HG02938 (cell line): ENCODE measurements around the gene EIF5.
A peak's percentile ranks its signal among the peaks of the same experiment; 100 is the strongest.

Source experiments
- ATAC-seq: cut with Tn5 transposase; IDR thresholded peaks from one replicate; pipeline ENCODE4 v1.9.1; 2021; ENCODE audit warnings: mild to moderate bottlenecking, moderate library complexity; ENCODE audit not compliant: unreplicated experiment

Gene EIF5

DNA sequence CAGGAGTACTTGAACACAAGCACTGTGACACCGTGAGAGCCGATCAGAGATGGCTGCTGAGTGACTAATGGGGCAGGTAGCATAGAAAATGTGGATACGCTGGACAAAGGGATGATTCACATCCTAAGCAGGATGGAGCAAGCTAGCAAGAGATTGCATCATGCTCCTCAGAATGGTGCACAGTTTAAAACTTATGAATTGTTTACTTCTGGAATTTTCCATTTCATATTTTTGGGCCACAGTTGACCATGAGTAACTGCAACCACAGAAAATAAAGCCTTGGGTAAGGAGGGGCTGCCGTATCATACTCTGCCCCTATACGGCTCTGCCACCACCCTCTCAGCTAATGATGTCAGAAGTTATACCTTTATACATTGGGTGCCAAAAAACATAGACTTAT lies 27.8 kb downstream of the EIF5 start:
- ATAC-seq = no peak

DNA sequence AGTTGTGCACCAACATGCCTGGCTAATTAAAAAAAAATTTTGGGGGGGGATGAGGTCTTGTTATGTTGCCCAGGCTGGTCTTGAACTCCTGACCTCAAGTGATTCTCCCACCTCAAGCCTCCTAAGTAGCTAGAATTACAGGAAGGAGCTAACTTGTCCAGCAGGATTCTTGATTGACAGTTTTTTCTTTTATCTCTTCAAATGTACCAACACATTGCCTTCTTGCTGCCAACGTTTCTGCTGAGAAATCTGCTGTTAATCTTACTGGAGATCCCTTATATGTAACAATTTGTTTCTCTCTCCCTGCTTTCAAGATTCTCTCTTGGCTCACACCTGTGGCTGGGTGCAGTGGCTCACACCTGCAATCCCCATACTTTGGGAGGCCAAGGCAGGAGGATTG lies 28.7 kb downstream of the EIF5 start:
- no peak for ATAC-seq

DNA sequence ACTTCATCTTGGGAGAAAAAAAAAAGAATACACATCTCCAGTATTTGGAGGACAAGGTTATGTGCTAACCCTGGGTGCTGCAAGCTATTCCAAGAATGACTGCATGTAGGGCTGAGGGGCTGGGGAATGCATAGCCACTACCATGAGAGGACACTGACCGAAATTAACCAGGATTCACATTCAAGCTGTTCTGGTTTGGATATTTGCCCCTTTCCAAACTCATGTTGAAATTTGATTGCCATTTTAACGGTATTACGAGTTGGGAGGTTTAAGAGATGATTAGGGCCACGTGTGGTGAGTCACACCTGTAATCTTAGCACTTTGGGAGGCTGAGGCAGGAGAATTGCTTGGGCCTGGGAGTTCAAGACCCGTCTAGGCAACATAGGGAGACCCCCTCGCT lies 32.7 kb downstream of the EIF5 start:
- ATAC-seq = no peak

DNA sequence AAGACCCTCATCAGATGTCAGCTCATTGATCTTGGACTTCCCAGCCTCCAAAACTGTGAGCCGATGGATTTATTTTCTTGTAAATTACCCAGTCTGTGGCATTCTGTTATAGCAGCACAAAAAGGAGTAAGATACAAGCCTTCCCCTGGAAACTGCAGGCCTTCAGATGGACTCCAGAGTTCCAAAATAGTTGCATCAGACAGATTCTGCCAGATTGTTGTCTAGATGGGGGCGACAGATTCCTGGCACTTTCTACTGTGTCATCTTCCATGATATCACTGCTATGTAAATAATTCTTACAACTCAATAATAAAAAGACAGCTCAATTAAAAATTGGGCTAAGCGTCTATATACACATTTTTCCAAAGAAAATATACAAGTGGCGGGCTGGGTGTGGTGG lies 34.0 kb downstream of the EIF5 start:
- ATAC-seq = no peak

DNA sequence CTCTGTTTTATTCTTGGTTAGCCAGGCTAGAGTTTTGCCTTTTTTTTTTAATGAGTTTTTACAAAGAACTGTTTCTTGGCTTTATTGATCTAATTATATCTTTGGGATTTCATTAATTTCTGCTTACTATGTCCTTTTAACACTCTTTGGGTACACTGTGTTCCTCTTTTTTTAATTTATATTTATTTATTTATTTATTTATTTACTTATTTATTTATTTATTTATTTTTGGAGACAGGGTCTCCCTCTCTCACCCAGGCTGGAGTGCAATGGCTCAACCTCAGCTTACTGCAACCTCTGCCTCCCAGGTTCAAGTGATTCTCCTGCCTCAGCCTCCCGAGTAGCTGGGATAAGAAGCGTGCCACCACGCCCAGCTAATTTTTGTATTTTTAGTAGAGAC lies 36.0 kb downstream of the EIF5 start:
- ATAC-seq = no peak

DNA sequence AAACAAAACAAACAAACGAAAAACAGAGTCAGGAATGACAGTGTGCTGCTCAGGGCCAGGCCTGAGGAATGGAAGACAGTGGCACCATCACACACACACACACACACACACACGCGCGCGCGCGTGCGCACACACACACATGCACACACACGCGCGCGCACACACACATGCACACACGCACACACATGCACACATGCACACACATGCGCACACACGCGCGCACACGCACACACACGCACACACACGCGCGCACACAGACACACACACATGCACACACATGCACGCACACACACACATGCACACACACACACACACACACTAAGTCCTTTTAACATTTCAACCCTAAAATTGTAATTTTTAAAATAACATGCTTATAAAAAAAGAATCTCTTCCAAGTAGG lies 38.0 kb downstream of the EIF5 start:
- ATAC-seq = no peak

DNA sequence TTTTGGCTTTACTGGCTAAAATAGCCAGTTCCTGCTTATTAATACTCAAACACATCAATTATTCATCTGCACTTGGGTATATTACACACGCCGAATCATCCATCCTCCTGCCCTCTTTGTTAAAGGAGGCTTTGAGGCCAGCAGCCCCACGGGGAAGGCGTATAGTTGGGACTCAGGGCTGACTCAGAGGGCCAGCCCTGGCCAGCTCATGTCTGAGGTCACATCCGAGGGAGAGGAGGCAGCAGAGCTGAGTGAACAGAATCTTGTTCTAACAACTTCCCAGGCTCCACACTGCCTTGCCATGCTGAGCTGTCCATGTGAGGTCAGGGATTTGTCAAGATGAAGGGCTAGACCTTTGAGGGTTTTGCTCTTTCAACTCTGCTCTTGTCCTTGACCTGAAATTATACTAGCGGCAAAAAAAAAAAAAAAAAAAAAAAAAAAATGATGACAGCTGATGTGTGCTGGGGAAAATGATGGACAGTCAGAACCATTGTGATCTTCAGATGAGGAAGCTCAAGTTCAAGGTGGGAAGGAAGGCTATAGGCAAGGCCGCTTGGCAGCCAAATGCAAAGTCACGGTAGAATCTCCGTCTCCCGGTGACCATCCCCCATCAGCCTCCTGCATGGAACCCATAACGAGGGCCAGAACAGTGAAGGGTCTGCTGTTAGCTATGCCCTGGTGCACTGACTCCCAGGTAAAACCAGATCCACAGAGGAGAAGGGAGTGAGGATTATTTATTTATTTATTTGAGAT lies 38.7 kb downstream of the EIF5 start:
- no peak for ATAC-seq

DNA sequence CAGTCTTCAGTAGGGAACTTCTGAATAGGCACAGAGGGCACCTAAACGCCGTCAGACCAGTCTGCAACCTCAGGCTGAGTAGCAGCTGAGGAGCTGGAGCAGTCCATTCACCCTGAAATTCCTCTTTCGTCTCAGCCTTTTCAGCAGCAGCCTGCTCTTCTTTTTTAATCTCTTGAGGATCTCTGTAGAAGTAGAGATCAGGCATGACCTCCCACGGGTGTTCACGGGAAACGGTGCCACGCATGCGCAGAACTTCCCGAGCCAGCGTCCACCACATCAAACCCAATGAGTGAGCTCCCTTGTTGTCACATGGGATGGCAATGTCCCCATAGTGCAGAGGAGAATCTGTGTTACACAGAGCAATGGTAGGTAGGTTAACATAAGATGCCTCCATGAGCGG lies 40.1 kb downstream of the EIF5 start:
- ATAC-seq = no peak

DNA sequence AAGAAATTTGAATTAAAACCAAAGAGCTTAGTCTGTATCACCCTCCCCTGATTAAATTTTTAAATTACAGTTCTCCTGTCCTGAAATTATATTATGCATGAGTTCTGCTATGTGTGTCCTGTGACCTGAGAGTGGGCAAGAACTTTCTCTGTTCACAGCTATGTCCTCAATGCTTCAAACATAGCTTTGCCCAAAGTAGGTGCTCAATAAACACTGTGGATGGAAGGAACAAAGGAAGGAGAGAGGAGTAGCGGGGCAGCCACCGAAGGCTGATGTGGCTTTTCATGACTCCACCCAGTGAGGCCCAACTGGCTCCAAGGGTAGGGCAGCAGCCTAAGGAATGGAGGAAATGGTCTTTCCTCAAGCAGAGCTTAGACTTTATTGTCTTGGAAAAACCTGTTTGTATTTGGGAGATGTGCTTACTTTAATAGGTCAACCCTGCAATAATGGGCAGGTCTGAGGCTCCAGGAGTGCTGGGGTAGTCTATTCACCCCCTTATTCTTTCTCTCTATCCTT lies 43.5 kb downstream of the EIF5 start:
- no peak for ATAC-seq

DNA sequence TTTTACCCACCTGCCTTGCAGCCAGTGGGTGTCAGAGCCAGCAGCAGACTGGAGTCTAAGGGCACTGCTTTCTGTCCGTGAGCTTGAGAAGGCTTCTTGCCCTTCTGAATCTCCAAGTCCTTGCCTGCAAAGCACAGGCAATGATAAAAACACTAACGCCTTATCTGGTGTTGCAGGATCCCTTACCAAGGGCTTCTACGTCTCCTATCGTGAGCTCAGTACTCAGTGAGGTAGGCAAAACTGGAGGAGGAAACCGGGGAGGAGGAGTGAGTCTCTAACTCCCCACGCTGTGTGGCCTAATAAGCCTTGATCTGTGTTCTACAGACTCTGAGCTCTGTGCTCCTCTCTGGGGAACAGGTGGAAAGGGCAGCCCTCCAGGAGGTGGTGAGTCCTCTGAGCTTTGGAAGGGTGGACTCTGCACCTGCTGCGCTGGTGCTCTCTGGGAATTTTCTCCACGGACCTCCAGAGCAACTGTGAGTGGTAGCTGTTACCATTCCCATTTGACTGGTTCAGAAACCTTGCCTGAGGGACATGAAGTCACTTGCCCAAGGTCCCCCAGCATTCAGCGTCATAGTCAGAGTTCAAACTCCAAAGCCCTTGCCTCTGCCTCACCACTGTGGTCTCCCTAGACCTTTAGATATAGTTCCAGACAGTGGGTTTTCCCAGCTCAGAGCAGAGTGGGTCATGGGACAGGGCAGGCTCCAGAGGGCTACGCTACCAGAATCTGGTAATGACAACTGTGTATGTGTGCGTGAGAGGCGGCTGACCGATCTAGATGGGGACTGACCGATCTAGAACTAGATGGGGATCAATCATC lies 44.2 kb downstream of the EIF5 start:
- ATAC-seq = no peak

DNA sequence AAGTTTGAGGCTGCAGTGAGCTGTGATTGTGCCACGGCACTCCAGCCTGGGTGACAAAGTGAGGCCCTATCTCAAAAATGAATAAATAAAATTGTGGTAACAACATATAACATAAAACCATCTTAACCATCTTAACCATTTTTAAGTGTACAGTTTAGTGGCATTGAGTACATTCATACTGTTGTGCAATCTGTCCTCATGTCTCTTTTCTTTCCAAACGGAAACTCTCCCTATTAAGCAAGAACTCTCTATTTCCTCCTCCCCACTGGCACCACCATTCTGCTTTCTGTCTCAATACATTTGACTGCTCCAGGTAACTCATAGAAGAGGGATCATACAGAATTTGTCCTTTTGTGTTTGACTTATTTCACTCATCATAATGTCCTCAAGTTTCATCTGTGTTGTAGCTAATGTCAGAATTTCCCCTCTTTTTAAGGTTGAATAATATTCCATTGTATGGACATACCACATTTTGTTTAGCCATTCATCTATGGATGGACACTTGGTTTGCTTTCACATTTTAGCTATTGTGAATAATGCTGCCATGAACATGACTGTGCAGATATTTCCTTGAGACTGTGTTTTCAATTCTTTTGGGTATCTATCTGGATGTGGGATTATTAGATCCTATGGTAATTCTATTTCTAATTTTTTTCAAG lies 46.8 kb downstream of the EIF5 start:
- ATAC-seq = no peak

DNA sequence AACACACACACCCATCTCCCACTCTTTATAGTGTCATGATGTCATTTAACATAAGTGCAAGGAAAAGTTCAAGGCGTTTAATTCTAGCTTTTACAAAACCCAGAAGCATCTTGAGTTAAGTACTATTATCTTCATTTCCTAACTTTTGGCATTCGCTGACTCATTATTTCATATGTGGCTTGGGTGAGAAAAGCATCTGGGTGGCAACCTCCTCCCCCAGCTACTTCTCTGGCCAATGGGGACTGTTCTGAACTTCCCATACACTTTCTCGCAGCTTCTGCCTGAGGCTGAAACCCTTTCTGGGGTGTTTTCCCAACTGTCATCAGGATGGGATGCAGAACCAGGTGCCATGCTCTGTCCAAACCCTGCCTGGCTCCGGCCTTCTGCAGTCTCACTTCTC lies 48.3 kb downstream of the EIF5 start:
- no peak for ATAC-seq

DNA sequence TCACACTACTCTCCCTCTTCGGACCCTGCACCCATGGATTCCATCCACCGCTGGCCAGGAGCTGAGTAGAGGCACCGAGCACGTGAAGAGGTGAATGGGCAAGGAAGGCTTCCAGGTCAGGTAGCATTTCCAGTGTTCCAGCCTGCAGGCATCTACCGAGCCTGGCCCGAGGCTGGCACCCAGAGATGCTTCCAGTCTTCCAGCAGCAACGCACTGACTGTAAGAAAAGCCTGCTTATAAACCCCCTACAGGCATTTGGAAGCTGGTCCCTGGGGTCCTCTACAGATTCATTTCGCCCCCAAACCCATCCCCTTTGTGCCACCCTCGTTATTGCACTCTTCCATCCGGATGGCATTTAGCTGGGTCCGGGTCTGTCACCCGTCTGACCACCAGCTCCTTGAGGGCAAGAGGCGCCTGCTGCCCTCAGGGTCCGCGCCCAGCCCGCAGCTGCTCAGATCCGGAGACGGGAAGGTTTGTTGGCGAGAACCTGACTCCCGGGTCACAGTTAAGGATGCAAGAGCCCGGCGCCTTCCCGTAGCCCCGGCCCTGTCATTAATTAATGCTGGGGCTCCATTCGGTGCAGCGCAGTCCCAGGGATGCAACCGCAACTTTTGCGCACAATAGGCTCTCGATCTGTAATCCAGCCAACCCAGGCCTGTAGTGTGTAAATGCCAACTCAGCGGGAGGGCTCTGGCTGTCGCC lies 50.6 kb downstream of the EIF5 start:
- peak; percentile 19 for ATAC-seq

DNA sequence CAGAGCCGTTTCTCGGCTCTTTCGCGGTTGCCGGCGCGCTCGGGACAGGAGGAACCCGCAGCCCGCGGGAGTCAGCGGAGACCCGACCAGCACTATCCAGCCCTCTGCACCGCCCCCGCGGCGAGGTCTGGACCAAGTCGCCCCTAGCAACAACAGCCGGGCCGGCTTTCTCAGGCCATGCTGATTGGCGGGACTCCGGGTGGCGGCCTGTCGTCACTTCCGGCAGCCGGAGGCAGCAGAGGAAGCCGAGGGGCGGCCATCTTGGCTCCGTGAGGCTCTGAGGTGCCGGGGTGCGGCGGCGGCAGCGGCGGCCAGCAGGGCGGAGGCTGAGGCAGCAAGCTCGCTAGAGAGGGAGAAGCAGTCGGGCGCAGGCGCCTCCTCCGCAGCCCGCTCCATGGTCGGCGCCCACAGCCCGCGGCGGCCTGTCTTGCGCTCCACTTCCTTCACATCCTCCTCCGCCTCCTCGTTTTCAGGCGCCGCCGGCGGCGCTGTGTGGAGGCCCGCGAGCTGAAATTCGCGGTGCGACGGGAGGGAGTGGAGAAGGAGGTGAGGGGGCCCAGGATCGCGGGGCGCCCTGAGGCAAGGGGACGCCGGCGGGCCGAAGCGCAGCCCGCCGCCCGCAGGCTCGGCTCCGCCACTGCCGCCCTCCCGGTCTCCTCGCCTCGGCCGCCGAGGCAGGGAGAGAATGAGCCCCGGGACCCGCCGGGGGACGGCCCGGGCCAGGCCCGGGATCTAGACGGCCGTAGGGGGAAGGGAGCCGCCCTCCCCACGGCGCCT lies 51.3 kb downstream of the EIF5 start, which contains the start of gene MARK3:
TSS of gene MARK3 (plus strand) at position 264 of the 777 bp plus-strand sequence. CDS start 615 bp downstream, outside the sequence.
- peak; percentile 90 for ATAC-seq

DNA sequence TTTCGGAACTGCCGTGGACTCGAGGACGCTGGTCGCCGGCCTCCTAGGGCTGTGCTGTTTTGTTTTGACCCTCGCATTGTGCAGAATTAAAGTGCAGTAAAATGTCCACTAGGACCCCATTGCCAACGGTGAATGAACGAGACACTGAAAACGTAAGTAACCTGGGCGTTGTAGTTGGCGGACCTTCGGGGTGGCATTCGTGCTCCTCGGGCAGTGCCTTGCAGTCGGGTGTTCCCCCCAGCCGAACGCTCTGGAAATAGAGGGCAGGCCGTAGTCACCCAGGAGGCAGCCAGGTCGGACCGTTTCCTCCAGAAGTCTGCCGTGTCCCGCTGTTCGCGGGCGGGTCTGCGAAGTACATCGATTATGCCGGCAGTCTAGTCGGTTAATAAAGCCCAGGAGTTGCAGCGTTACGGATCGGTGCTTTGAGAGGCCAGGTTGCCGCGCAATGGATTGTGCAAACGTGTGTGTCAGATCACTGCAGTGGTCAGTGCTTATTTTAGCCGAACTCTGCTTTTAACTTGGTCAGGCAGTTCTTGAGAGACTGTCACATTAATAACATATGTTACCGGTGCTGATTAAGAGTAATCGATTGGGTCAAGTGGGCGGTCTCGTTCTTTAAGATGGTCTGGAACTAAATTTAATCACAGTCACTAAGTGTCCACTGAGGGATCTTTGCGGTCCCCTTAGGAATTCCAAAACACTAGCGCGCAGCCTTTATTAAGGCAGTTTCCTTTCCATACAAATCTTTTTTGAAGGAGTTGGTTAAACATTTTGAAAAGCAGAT lies 52.1 kb downstream of the EIF5 start:
- peak; percentile 2 for ATAC-seq

DNA sequence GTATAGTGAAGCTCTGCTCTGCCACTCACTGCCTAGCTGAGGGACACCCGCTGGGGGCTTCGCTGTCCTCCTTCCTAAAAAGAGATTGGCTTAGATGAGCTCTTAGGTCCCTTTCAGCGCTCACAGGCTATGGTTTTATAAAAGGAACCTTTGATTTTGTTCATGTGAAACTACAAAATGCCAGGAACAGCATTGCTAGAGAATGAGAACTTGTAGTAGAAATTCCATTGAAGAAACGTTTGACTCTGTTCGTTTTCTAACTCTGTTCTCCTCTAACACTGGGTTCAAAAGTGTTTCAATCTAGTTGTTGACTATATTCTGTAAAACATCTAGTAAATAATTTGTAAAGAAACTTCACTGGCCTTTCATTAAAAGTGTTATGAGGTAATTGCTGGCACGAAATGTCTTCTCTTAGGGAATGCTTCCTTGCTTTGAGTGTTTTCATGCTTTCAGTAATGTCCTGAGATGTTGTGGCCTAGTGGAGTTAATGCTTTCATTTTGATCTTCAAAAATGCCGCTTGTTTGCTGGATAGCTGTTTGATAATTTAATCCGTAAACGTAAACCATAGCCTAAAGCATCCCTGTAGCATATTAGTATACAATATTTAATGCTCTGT lies 52.8 kb downstream of the EIF5 start:
- no peak for ATAC-seq

DNA sequence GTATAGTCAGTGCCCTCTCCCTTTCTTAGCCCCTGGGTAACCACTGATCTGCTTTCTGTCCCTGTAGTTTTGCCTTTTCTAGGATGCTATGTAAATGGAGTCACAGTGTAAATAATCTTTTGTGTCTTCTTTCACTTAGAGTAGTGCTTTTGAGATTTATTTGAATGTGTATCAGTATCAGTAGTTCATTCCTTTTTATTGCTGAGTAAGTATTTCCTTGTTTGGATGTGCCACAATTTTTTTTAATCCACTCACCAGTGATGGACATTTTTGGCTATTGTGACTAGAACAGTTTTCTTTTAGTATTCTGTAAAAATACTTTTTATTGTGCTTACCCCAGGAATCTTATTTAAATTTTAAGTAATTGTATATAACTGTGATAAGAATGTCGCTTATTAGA lies 54.6 kb downstream of the EIF5 start:
- ATAC-seq = no peak

DNA sequence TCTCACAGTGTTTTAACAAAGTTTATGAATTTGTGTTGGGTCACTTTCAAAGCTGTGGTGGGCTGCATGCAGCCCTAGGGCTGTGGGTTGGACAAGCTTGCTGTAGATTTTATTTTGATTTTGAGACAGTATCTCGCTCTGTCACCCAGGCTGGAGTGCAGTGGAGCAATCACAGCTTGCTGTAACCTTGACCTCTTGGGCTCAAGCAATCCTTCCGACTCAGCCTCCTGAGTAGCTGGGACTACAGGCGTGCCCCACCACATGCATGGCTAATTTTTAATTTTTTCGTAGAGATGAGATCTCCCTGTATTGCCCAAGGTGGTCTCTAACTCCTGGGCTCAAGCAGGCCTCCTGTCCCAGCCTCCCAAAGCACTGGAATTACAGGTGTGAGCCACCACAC lies 56.6 kb downstream of the EIF5 start:
- no peak for ATAC-seq

DNA sequence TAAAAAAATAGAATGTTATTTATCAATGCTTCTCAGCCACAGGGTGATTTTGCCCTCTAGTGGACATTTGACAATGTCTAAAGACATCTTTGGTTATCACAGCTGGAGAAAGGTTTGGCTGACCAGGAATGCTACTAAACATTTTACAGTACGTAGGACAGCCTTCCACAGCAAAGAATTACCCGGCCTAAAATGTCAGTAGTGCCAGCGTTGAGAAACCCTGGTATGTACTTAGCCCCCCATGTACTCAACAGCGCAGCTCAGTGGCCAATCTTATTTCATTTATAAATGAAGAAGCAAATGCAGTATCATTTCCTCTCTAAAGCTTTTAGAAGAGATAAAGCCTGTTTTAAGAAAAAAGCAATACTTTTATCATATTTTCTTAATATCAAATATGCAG lies 57.0 kb downstream of the EIF5 start:
- ATAC-seq = no peak
